Stimulated activated CD8-positive, alpha-beta memory T cell treated with anti-CD3 and anti-CD28 coated beads, Interleukin-4, amount 100 ng/mL, for 48 hours (primary cell): ENCODE results near the gene COPG2.
"Not testable (repeated sequence)": the region's sequence is repeated elsewhere in the genome, so short reads cannot be mapped to it uniquely, and the experiment has no call there.

Experiments
- DNase-seq: peaks from one replicate; pipeline ENCODE4 v3.0.0-alpha.2; 2020

Gene COPG2

GRCh38 chr7:130668258-130669084, at the start of gene COPG2:
TSS of gene COPG2 (minus strand) at chr7:130668748. CDS start at chr7:130668668, 80 bp downstream.
- peak; percentile 87 for DNase-seq

- no peak for DNase-seq
Measured at GRCh38 chr7:130712416-130712815, 43.9 kb upstream of the COPG2 start.

- DNase-seq = no peak
Measured at GRCh38 chr7:130708766-130709165, 40.2 kb upstream of the COPG2 start.

GRCh38 chr7:130708001-130708400, 39.5 kb upstream of the COPG2 start:
- no peak for DNase-seq

GRCh38 chr7:130703851-130704250, 35.3 kb upstream of the COPG2 start:
- DNase-seq = no peak

GRCh38 chr7:130701650-130702049, 33.1 kb upstream of the COPG2 start:
- DNase-seq = no peak

GRCh38 chr7:130700760-130701159, 32.2 kb upstream of the COPG2 start:
- DNase-seq = no peak

- DNase-seq = no peak
Measured at GRCh38 chr7:130699686-130700085, 31.1 kb upstream of the COPG2 start.

- DNase-seq = no peak
Measured at GRCh38 chr7:130697820-130698219, 29.3 kb upstream of the COPG2 start.

GRCh38 chr7:130695840-130696239, 27.3 kb upstream of the COPG2 start:
- DNase-seq = no peak

GRCh38 chr7:130692396-130692795, 23.8 kb upstream of the COPG2 start:
- DNase-seq = not testable (repeated sequence)

GRCh38 chr7:130689683-130690082, 21.1 kb upstream of the COPG2 start:
- DNase-seq = no peak

GRCh38 chr7:130683026-130683425, 14.5 kb upstream of the COPG2 start:
- DNase-seq = no peak

GRCh38 chr7:130674456-130674855, 5.9 kb upstream of the COPG2 start:
- DNase-seq = no peak

GRCh38 chr7:130673066-130673465, 4.5 kb upstream of the COPG2 start:
- no peak for DNase-seq

- no peak for DNase-seq
Measured at GRCh38 chr7:130672146-130672545, 3.6 kb upstream of the COPG2 start.

- no peak for DNase-seq
Measured at GRCh38 chr7:130669085-130669700, 645 bp upstream of the COPG2 start.

GRCh38 chr7:130667593-130668257, 823 bp downstream of the COPG2 start:
- no peak for DNase-seq

GRCh38 chr7:130662426-130662825, 6.1 kb downstream of the COPG2 start:
- no peak for DNase-seq

GRCh38 chr7:130655286-130655685, 13.3 kb downstream of the COPG2 start:
- no peak for DNase-seq

GRCh38 chr7:130654850-130655249, 13.7 kb downstream of the COPG2 start:
- DNase-seq = no peak

GRCh38 chr7:130650611-130651120, 17.9 kb downstream of the COPG2 start:
- DNase-seq = no peak

GRCh38 chr7:130649004-130649790, 19.4 kb downstream of the COPG2 start:
- DNase-seq = no peak
